ENCODE data around the gene CENPP.

The CENPP gene

DNA sequence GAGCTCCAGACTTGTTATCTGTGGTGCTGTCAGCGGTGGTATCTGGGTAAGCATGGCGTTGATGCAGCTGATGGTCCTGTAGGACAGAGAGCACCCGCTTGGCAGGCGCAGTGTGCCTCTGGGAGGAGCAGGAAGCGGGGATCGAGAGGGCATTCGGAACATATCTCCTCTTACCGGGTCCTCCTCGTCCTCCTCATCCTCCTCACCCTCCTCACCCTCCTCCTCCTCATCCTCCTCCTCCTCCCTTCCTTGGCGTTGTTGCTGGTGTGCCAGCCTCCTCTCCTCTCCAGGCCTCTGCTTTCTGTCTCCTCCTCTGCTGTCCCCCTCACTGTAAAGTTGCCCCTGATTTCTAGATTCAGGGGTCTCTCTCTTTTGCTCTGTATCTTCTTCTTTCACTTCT, 188.9 kb downstream of the CENPP start:
- Histone ChIP-seq H3K4me3 (ENCODE audit: low read depth, low read length) (no peak overlapping the region), H3K27ac (no peak overlapping the region), H3K79me2 (no peaks in the 10 kb centered on the region), H3K9ac (no peak overlapping the region), H3K36me3 (ENCODE audit: control insufficient read depth, insufficient read depth, low read length) (no peaks in the 10 kb centered on the region), H3K27me3 (ENCODE audit: control insufficient read depth, insufficient read depth, low read length) (no peaks in the 10 kb centered on the region), H3K4me2 (ENCODE audit: low read length) (no peak overlapping the region), H3K4me1 (no peaks in the 10 kb centered on the region), H2AFZ (no peak overlapping the region), H3K9me3 (ENCODE audit: control insufficient read depth, low read length) (no peaks in the 10 kb centered on the region)
- TF ChIP-seq, protein P1, sequence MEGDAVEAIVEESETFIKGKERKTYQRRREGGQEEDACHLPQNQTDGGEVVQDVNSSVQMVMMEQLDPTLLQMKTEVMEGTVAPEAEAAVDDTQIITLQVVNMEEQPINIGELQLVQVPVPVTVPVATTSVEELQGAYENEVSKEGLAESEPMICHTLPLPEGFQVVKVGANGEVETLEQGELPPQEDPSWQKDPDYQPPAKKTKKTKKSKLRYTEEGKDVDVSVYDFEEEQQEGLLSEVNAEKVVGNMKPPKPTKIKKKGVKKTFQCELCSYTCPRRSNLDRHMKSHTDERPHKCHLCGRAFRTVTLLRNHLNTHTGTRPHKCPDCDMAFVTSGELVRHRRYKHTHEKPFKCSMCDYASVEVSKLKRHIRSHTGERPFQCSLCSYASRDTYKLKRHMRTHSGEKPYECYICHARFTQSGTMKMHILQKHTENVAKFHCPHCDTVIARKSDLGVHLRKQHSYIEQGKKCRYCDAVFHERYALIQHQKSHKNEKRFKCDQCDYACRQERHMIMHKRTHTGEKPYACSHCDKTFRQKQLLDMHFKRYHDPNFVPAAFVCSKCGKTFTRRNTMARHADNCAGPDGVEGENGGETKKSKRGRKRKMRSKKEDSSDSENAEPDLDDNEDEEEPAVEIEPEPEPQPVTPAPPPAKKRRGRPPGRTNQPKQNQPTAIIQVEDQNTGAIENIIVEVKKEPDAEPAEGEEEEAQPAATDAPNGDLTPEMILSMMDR (IDR thresholded peaks at IDR 0.05) = no peak

DNA sequence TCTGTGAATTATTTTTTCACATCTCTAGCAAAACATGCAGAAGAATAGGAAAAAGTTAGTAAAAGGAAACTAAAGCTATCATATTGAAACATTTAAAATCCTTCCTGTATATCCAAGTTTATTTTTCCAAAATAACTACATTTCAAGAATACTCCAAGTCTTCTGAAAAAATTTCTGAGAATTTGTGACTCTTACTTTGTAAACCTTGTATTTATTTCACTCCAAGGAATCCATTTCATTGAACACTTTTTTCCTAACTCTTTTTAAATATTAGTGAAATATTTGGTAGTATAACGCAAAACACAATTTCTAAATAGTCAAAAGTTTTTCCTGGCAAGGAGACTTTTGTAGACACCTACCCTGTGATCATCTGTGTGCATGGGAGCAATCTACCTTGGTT, 190.8 kb downstream of the CENPP start:
- Histone ChIP-seq H3K4me1 (no peaks in the 10 kb centered on the region), H3K4me2 (ENCODE audit: low read length) (no peak overlapping the region), H2AFZ (no peak overlapping the region), H3K4me3 (ENCODE audit: low read depth, low read length) (no peak overlapping the region), H3K27me3 (ENCODE audit: control insufficient read depth, insufficient read depth, low read length) (no peaks in the 10 kb centered on the region), H3K9me3 (ENCODE audit: control insufficient read depth, low read length) (no peaks in the 10 kb centered on the region), H3K36me3 (ENCODE audit: control insufficient read depth, insufficient read depth, low read length) (no peaks in the 10 kb centered on the region), H3K9ac (no peak overlapping the region), H3K27ac (no peak overlapping the region), H3K79me2 (no peaks in the 10 kb centered on the region)
- TF ChIP-seq, protein P1 (IDR thresholded peaks at IDR 0.05) = no peak

DNA sequence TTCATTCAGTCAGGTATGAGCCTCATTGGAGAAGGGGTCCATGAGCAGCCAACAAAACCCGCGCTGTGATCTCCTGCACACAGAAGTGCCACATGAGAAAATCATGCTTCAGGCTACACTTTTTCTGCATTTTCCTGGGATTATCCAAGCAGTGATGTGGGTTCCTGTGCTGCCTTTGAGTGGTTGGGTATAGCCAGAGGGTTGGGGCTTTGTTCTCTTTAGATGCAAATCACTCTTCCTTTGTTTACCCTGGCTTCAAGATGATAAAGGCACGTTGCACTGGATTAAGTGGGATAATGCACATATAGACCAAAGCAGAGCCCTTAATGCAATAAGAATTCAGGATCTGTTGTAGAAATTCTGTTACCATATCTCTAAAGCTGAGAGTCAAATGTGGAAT, 191.3 kb downstream of the CENPP start:
- no peak overlapping the region for H3K27ac ChIP-seq
- TF ChIP-seq, protein P1 (IDR thresholded peaks at IDR 0.05) = no peak
- H3K79me2 ChIP-seq = no peaks in the 10 kb centered on the region
- no peaks in the 10 kb centered on the region for H3K9me3 ChIP-seq (ENCODE audit: control insufficient read depth, low read length)
- no peak overlapping the region for H3K4me2 ChIP-seq (ENCODE audit: low read length)
- H3K36me3 ChIP-seq (ENCODE audit: control insufficient read depth, insufficient read depth, low read length) = no peaks in the 10 kb centered on the region
- H3K9ac ChIP-seq = no peak overlapping the region
- no peak overlapping the region for H2AFZ ChIP-seq
- no peaks in the 10 kb centered on the region for H3K4me1 ChIP-seq
- H3K27me3 ChIP-seq (ENCODE audit: control insufficient read depth, insufficient read depth, low read length) = no peaks in the 10 kb centered on the region
- H3K4me3 ChIP-seq (ENCODE audit: low read depth, low read length) = no peak overlapping the region

DNA sequence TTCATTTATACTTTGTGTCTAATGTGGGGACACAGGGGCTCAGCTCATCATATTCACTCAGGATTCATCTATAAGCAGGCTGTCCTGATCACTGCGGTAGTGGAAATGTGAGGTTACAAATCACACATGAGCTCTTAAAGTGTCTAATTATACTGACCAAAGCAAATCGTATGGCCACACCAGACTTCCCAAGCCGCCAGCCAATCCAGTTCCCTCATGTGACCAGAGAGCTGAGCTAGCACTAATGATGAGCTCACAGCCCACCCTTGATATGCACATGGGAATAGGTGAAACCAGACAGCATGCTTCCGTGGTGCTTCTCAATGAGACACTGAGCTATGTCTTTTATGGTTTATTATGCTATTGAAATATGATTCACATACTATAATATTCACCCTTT, 192.4 kb downstream of the CENPP start:
- Histone ChIP-seq H3K4me1 (no peaks in the 10 kb centered on the region), H3K4me2 (ENCODE audit: low read length) (no peak overlapping the region), H3K4me3 (ENCODE audit: low read depth, low read length) (no peak overlapping the region), H3K27ac (no peak overlapping the region), H3K27me3 (ENCODE audit: control insufficient read depth, insufficient read depth, low read length) (no peaks in the 10 kb centered on the region), H2AFZ (no peak overlapping the region), H3K9me3 (ENCODE audit: control insufficient read depth, low read length) (no peaks in the 10 kb centered on the region), H3K36me3 (ENCODE audit: control insufficient read depth, insufficient read depth, low read length) (no peaks in the 10 kb centered on the region), H3K79me2 (no peaks in the 10 kb centered on the region), H3K9ac (no peak overlapping the region)
- TF ChIP-seq, protein P1 (IDR thresholded peaks at IDR 0.05) = no peak

DNA sequence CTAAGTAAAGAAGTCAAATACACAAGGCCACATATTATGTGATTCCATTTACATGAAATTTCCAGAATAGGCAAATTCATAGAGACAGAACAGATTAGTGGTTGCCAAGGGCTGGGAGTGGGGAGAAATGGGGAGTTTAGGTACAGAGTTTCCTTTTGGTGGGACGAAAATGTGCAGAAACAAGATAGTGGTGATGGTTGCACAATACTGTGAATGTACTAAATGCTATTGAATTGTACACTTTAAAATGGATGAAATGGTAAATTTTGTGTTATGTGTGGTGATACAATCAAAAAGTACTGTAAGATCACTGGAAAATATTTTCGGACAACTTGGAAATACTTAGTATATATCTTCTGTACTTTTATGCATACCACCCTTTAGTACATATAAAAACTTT, 195.1 kb downstream of the CENPP start:
- no peaks in the 10 kb centered on the region for H3K4me1 ChIP-seq
- no peak overlapping the region for H3K4me3 ChIP-seq (ENCODE audit: low read depth, low read length)
- no peaks in the 10 kb centered on the region for H3K36me3 ChIP-seq (ENCODE audit: control insufficient read depth, insufficient read depth, low read length)
- H3K27ac ChIP-seq = no peak overlapping the region
- H3K9ac ChIP-seq = no peak overlapping the region
- H3K79me2 ChIP-seq = no peaks in the 10 kb centered on the region
- TF ChIP-seq, protein P1 (IDR thresholded peaks at IDR 0.05) = no peak
- H2AFZ ChIP-seq = no peak overlapping the region
- no peak overlapping the region for H3K4me2 ChIP-seq (ENCODE audit: low read length)
- no peaks in the 10 kb centered on the region for H3K9me3 ChIP-seq (ENCODE audit: control insufficient read depth, low read length)
- H3K27me3 ChIP-seq (ENCODE audit: control insufficient read depth, insufficient read depth, low read length) = no peaks in the 10 kb centered on the region
